Stimulated activated CD8-positive, alpha-beta memory T cell treated with anti-CD3 and anti-CD28 coated beads, Interleukin-15, amount 100 ng/mL, for 48 hours (primary cell): ENCODE measurements around the gene GRB10.
"Not testable (repeated sequence)": the region's sequence is repeated elsewhere in the genome, so short reads cannot be mapped to it uniquely, and the experiment has no call there.

Experiments used
- DNase-seq, 2 donors: peaks; one replicate each; pipeline ENCODE4 v3.0.0-alpha.2; 2020; ENCODE audit warnings: low read depth in 2 of 2

The GRB10 gene

DNA sequence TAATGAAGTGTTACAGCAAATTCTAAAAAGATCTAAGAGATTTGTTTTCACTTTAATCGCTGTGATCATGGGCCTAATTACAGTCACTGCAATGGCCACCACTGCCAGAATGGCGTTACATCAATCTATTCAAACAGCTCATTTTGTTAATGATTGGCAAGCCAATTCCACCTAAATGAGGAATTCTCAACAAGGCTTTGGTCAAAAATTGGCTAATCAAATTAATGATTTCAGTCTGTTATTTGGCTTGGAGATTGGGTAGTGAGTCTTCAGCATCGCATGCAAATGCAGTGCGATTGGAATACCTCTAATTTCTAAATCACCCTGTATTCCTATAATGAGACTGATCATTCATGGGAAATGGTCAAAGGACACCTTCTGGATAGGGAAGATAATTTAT lies 200.4 kb downstream of the GRB10 start:
- DNase-seq: not testable (repeated sequence)

- DNase-seq: not testable (repeated sequence)
These were observed 202.0 kb downstream of the GRB10 start for GRCh38 chr7:50580666-50581065.

GRCh38 chr7:50580057-50580456 lies 202.6 kb downstream of the GRB10 start:
- no peak for DNase-seq

DNA sequence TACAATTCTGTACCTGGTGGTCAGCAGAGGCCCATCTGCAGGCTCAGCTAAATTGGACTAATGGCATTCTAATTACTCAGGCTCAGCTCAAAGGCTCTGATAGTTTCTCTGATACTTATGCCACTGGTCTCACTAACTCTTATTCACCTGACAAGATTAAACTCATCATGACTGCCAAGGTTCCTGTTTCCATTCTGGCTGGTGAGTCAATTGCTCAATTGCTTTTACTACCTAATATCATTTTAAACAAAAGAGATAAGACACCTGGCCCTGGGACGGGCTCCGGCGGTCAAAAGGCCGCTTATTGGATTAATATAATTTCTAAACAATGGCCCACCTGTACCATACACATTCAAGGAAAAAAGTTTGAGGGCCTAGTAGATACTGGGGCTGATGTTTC lies 204.6 kb downstream of the GRB10 start:
- DNase-seq: not testable (repeated sequence)

- no peak for DNase-seq
These were observed 205.1 kb downstream of the GRB10 start for GRCh38 chr7:50577569-50577968.

DNA sequence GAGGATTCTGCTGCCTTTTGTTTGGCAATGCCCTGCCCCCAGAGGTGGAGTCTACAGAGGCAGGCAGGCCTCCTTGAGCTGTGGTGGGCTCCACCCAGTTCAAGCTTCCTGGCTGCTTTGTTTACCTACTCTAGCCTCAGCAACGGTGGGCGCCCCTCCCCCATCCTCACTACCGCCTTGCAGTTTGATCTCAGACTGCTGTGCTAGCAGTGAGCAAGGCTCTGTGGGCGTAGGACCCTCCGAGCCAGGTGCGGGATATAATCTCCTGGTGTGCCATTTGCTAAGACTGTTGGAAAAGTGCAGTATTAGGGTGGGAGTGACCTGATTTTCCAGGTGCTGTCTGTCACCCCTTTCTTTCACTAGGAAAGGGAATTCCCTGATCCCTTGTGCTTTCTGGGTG lies 206.3 kb downstream of the GRB10 start:
- DNase-seq: not testable (repeated sequence)

- no peak for DNase-seq
These were observed 214.9 kb downstream of the GRB10 start for GRCh38 chr7:50567715-50568261.

GRCh38 chr7:50565977-50566376 lies 216.7 kb downstream of the GRB10 start:
- DNase-seq: no peak

DNA sequence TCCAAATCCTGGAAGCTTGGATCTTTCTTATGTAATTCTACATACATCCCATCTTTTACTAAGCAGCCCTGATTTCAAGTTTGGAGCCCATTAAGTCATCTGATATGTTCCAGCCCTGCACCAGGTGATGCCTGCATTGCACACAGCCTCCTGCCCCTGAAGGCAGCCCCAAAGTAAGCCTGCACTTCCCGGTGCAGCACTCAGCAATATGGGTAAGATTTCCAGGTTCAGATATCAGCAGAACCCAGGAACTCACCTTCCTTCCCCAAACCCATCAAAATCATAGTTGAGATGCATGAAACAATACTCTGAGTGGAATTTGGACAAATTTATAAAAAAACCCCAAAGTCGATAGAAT lies 217.2 kb downstream of the GRB10 start:
- DNase-seq: no peak

DNA sequence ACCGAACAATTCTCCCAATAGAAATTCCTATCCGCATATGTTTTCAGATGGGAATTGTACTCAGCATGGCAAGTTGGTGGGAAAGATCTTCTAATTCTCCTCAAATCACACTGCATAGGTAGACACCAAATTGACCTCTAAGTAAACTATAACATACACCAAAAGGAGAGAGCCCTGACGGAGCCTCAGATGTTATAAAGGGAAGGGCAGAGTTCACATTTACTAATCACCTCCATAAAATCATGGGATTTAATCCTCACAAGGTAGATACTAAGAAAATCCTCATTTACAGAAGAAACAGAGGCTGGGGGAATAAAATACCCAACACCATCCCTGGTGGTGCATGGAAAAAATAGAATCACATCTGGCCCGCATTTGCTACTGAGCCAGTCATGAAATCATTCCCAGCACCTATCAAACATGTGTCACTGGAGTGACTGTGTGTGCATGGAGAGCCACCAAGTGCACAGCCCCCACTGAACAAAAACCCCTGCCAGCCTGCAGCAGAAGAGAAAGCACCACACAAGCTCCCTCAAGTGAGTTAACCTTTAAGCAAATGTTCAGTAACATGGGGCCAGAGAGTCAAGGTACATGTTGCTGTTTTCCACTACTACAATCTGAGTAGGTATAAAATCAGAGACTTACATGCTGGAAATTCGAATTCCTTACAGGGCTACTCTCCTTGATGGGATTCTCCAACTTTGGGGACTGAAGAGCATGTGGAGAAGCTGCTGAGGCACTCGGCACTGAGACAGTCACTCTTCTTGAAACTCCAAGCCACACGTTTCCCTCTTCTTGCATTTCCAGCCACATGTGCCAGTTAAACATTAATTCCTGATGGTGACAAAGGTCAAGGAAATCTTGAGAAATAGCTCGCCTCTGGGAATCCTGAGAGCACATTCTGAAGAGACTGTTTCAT lies 217.8 kb downstream of the GRB10 start, which contains the start of gene DDC:
Gene DDC (minus strand): TSS at position 766 of the 919 bp plus-strand sequence. CDS start 21,320 bp downstream, outside the sequence.
- DNase-seq: no peak

DNA sequence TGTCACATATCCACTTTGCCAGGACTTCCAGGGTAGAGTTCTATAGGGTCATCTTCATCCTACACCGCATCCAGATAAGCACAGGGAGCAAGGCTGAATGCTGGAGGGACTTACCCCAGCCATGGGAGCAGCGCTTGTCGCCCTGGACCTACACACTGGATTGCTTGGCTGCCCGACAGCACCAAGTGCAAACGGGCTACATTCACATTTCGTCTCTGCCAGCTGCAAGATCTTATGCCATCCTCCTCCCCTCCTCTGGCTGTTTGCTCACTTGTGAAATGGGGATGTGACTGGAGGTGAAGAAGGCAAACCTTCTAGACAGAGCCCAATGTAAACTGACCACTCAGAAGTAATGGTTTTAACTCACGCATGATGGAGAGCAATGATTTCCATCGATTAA lies 218.5 kb downstream of the GRB10 start:
- DNase-seq: no peak

GRCh38 chr7:50562136-50562535 lies 220.6 kb downstream of the GRB10 start:
- DNase-seq: no peak

- no peak for DNase-seq
These were observed 221.8 kb downstream of the GRB10 start for GRCh38 chr7:50560865-50561351.

DNA sequence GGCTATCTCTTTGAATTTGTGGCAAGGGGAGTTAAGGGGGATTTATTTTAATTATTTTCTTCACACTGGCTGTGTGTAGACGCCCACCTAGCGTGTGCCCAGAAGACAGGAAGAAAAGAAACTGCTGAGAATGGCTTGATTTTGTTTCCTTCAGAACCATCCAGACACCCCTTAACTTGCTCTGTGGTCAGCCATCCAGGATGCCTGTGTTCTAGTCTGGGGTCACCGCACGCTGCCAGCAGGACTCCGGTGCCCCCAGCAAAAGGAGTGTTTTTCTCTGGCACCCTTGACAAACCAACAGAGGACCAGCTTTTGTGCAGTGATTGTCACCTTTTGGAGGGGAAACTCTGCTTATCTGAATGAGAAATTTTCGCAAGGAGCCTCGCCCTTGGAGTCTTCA lies 222.8 kb downstream of the GRB10 start:
- no peak for DNase-seq

GRCh38 chr7:50558294-50559053 lies 224.2 kb downstream of the GRB10 start:
- DNase-seq: no peak

GRCh38 chr7:50557099-50557498 lies 225.6 kb downstream of the GRB10 start:
- DNase-seq: no peak

- DNase-seq: no peak
These were observed 226.3 kb downstream of the GRB10 start for GRCh38 chr7:50556247-50556991.

DNA sequence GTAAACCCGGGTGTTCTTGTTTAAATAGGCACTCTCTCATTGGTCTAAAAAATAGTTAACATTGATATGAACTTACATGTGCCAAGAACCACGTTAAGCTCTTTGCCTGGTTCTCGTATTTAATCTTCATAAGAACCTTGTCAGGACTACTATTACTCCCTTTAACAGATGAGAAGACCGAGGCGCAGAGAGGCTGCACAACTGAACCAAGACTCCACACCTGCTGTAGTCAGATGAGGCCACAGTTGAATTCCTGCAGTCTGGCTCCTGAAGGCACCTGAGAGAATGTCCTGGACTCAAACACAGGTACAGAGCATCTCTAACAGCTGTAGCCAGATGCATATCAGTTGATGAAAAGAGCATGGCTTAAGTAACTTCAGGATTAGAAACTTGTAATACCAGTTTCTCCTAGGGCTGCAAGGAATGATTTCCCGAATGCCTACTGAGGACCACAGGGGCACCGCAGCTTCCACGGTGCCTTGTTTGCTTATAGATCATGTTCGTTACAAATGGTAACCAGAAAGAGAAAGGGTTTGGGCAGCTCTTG lies 227.0 kb downstream of the GRB10 start:
- no peak for DNase-seq

DNA sequence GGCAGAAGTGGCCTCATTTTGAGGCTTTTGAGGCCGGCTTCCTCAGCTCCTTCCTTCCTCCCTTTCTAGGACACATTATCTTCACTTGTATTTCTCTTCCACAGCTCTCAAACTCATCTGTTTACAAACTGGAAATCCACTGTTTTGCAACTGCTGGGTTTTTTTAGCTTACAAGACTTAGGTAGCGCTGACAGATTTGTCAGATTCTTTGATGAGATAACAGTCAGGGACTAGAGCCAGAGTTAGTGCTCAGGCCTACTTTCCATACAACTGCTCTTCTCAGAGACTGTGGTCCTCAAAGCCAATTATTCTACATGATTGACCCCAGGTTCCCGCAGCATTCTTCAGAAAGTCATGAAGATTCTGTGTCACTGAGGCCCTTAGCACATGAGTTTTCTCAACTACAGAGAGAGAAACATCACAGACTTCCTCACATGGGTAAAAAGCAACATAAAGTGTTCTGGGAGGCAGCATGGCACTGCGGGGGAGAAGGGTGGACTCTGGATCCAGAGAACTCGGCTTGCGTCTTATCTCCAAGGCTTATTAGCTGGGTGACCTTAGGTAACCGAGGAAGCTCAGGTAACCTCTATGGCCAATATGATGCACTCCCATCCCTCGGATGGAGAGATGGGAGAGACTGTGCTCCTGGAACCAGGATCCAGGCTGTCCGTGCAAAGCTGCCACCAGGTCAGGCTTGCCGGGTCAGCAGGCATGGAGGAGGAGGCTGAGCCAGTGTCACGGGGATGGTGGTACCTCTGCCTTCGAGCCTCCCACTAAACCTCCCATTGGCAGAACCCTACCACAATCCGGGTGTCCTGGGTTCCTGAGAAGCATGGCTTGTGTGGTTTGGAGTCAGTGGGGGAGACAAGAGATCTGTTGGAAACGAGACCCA lies 228.0 kb downstream of the GRB10 start:
- DNase-seq: no peak

GRCh38 chr7:50553973-50554372 lies 228.7 kb downstream of the GRB10 start:
- no peak for DNase-seq
